Superior temporal gyrus (tissue), 1 donor: ENCODE data around the gene SLC30A5.

Experiments
- DNase-seq: peaks from one replicate; pipeline ENCODE4 v3.0.0-alpha.2; 2016; ENCODE audit errors: extremely low spot score

The SLC30A5 gene

DNA sequence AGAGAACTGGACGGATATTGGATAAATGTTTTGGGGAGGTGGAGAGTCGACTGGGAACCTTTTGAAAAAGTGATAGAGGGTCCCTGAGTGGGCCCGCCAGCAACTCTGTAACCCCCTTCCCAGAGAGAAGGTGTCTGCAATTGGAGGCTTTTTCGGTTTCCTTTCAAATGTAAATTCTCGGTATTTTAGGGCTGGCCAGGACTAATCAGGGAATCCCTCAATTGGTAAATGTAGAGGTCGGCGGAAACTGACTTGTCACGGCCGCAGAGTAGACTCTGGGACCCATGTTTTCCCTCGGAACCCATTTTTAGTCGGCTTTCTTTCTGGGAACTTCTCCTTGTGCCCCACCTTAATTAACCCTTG is 73.7 kb downstream of the SLC30A5 start:
- DNase-seq, result no peak

GRCh38 chr5:69167929-69168328 is 74.1 kb downstream of the SLC30A5 start:
- DNase-seq, result no peak

DNA sequence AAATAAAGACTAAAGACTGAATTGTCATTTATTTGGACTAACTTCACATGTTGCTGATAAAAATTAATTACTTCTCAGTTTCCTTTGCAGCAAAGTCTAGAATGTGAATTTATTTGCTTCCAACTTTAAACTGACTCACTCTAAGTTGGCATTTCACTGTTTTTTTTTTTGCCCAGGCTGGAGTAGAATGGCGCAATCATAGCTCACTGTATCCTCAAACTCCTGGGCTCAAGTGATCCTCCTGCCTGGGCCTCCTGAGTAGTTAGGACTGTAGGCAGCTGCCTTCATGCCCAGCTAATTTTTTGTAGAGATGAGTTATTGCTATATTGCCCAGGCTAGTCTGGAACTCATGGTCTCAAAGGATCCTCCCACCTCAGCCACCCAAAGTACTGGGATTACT is 76.7 kb downstream of the SLC30A5 start:
- DNase-seq, result no peak

GRCh38 chr5:69170969-69171368 is 77.2 kb downstream of the SLC30A5 start:
- DNase-seq, result no peak
